ENCODE results near the gene TEKT2. TPM values are rescaled to one million over a fixed set of nuclear protein-coding genes. Genes with fewer than 3 reads are reported as not detected.

The TEKT2 gene
- total and polyA plus RNA-seq, 9 donors, result 0.12 to 22.5 (median 1.4) TPM

DNA sequence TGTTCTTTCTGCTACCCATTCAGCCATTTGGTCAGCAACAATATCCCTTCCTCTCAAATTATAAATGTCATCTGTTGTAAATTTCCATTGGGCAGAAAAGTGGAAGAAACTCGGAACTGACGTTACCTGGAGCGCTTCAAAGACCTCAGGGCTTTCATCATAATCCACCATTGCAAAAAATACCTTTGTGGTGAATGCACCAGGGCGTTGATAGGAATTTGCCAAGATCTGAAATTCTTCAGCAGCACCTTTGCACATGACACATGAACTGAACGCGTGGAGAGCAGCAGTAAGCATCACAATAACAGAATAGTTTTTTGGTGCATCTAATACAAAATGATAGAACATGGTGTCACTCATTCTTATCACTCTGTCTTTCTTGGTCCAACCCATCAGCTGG, 3.1 kb upstream of the TEKT2 start:
- TF ChIP-seq CTCF (IDR thresholded peaks at IDR 0.05), result no peak
- no peak for TF ChIP-seq POLR2A (IDR thresholded peaks at IDR 0.05)
- no peak for TF ChIP-seq EP300 (IDR thresholded peaks at IDR 0.05)
- no peak for DNase-seq
- H3K36me3 ChIP-seq, result no peaks in the 10 kb centered on the region
- H3K4me1 ChIP-seq (ENCODE audit: insufficient read depth), result peaks cover 4% of the 10 kb centered on the region
- 80 to 83% (median 80%) methylated on average over 6 of the region's 6 CpGs for WGBS, 3 donors
- intact Hi-C loops (cut with DNase I), result no loop called here
- H3K9me3 ChIP-seq, result no peaks in the 10 kb centered on the region
- H3K27me3 ChIP-seq, result no peaks in the 10 kb centered on the region
- no peak overlapping the region for H3K4me3 ChIP-seq
- no peak overlapping the region for H3K27ac ChIP-seq

GRCh38 chr1:36081926-36082485, 1.9 kb upstream of the TEKT2 start:
- Histone ChIP-seq H3K27ac (no peak overlapping the region), H3K4me3 (no peak overlapping the region), H3K4me1 (ENCODE audit: insufficient read depth) (peaks cover 4% of the 10 kb centered on the region), H3K9me3 (no peaks in the 10 kb centered on the region), H3K36me3 (no peaks in the 10 kb centered on the region), H3K27me3 (no peaks in the 10 kb centered on the region)
- intact Hi-C loops (cut with DNase I), result no loop called here
- DNase-seq, result no peak
- 60 to 70% (median 68%) methylated on average over 3 of the region's 3 CpGs for WGBS, 3 donors
- TF ChIP-seq CTCF (IDR thresholded peaks at IDR 0.05) (no peak), POLR2A (IDR thresholded peaks at IDR 0.05) (no peak), EP300 (IDR thresholded peaks at IDR 0.05) (no peak)

DNA sequence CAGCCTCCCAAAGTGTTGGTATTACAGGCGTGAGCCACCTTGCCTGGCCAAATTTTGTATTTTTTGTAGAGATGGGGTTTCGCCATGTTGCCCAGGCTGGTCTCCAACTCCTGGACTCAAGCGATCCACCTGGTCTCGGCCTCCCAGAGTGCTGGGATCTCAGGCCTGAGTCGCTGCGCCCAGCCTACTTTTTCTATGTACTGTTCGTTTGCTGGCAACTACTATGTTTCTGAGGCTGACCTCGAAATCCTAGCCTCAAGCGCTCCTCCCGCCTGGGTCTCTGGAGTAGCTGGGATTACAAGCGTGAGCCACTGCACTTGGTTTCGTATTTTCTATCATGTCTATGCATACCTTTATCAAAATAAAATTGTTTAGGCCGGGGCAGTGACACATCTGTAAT, 675 bp upstream of the TEKT2 start:
- no peak for DNase-seq
- Histone ChIP-seq H3K36me3 (no peaks in the 10 kb centered on the region), H3K4me3 (no peak overlapping the region), H3K9me3 (no peaks in the 10 kb centered on the region), H3K4me1 (ENCODE audit: insufficient read depth) (peaks cover 4% of the 10 kb centered on the region), H3K27ac (no peak overlapping the region), H3K27me3 (no peaks in the 10 kb centered on the region)
- TF ChIP-seq POLR2A (IDR thresholded peaks at IDR 0.05) (no peak), CTCF (IDR thresholded peaks at IDR 0.05) (no peak), EP300 (IDR thresholded peaks at IDR 0.05) (no peak)
- WGBS, 3 donors, result 86 to 91% (median 88%) methylated on average over 13 of the region's 13 CpGs
- intact Hi-C loops (cut with DNase I), result no loop called here

DNA sequence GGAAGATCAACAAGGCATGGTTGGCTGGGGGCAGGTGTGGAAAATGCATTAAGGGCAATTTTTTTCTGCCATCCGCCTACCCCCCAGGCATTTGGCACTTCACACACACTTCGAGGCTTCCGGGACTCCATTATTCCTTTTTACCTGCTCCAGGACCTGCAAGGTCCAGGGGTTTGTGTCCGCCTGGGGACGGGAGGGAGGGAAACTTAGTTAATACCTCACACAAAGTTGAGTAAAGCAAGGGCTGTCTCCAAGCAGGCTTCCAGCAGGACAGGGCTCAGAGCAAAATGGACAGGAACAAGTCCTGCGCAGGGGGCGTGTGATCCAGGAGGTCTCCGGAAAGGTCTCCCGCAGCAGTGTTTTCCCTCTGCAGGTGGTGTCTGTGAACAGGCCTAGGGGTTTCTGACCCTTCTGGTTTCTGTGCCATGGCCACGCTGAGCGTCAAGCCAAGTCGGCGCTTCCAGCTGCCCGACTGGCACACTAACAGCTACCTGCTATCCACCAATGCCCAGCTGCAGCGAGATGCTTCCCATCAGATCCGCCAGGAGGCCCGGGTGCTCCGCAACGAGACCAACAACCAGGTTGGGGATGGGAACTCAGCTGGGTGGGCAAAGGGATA, 712 bp downstream of the TEKT2 start:
- H3K4me1 ChIP-seq (ENCODE audit: insufficient read depth), result peaks cover 8% of the 10 kb centered on the region
- H3K27ac ChIP-seq, result no peak overlapping the region
- no peaks in the 10 kb centered on the region for H3K36me3 ChIP-seq
- intact Hi-C loops (cut with DNase I), result loop anchor here in 1 of 4 donors (5.0 kb wide), 1 partner anchor 202 kb away; the partner anchor contains the start of gene AGO1
- 45 to 53% (median 51%) methylated on average over 19 of the region's 19 CpGs for WGBS, 3 donors
- H3K9me3 ChIP-seq, result no peaks in the 10 kb centered on the region
- H3K27me3 ChIP-seq, result no peaks in the 10 kb centered on the region
- DNase-seq, result no peak
- TF ChIP-seq CTCF (IDR thresholded peaks at IDR 0.05) (no peak), EP300 (IDR thresholded peaks at IDR 0.05) (no peak), POLR2A (IDR thresholded peaks at IDR 0.05) (no peak)
- peak overlapping the region; percentile 34 for H3K4me3 ChIP-seq
